ENCODE results near the gene RGS12.

The RGS12 gene

DNA sequence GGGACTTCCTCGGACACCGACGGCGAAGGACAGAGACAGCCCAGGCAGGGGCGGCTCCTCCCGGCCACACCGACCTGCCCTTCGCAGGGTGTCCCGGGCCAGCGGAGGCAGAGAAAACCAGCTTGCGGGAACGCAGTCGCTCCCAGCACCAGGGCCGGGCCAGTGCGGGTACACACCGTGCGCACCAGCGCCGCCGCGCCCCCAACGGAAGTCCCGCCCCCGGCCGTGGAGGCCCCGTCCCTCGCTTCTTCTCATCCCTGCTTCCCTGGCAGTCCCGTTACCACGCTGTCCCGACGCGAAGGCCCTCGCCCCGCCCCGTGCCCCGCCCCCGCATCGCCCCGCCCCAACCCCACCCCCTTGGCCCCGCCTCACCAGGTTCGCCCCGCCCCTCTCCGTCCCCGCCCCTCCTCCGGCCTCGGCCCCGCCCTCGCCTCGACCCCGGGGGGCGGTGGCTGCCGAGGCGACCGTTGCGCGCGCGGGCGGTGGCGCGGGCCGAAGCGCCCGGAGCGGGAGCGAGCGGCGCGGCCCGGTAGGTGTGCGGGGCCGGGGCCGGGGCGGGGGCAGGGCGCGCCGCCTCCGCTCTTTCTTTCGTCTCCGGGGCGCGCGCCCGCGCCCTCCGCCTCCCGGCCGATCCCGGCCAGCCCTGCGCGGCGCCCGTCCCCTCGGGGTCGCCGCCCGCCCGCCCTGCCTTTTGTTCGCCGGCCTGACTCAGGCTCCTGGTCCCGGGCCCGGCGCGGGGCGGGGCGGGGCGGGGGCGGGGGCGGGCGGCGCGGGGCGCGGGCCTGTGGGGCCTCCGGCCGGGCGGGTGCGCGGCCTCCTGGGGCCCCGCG lies at the start of gene RGS12:
RGS12 (plus strand) TSS at position 451 of the 830 bp plus-strand sequence. CDS start 23,150 bp downstream, outside the sequence.
- DNase-seq (ENCODE audit: low spot score), result peak; percentile 99

GRCh38 chr4:3243136-3243780 lies 49.6 kb upstream of the RGS12 start:
- DNase-seq (ENCODE audit: low spot score), result no peak

GRCh38 chr4:3244002-3244401 lies 48.8 kb upstream of the RGS12 start:
- DNase-seq (ENCODE audit: low spot score), result no peak

GRCh38 chr4:3244747-3245146 lies 48.1 kb upstream of the RGS12 start:
- DNase-seq (ENCODE audit: low spot score), result no peak

DNA sequence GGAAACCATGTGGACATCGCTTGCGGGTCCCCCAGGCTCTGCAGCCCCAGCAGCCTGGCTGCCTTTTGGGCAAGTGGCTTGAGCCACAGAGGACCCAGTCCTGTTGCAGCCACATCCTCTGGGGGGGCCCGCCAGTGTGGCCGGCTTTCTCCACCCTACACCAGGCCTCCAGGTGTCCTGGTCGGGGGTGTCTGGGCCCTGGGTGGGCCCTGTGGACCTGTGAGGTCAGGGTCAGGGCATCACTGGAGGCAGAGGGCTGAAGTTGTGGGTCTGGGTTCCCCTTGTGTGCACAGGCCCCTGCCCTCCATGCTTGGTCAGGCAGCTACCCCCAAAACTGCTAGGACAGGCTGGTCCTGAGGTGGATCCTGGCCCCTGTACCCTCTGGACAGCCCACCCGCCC lies 47.1 kb upstream of the RGS12 start:
- no peak for DNase-seq (ENCODE audit: low spot score)

- DNase-seq (ENCODE audit: low spot score), result no peak
Observed at GRCh38 chr4:3246458-3247398, 46.1 kb upstream of the RGS12 start.

- no peak for DNase-seq (ENCODE audit: low spot score)
Observed at GRCh38 chr4:3247399-3248177, 45.2 kb upstream of the RGS12 start.

DNA sequence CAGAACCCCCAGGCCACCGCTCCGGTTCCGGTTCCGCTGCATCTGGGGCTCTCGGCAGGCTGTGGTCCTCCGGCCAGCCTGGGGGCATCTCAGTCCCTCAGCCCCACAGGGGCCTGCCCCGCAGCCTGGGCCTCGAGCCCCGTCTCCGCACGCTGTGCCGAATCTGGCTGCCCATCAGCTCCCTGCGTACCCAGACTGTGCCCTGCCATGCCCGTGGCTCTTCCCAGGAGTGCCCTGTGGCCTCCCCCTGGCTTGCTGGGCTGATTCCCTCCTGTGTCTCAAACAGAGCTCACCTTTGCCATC lies 44.7 kb upstream of the RGS12 start:
- DNase-seq (ENCODE audit: low spot score), result no peak

DNA sequence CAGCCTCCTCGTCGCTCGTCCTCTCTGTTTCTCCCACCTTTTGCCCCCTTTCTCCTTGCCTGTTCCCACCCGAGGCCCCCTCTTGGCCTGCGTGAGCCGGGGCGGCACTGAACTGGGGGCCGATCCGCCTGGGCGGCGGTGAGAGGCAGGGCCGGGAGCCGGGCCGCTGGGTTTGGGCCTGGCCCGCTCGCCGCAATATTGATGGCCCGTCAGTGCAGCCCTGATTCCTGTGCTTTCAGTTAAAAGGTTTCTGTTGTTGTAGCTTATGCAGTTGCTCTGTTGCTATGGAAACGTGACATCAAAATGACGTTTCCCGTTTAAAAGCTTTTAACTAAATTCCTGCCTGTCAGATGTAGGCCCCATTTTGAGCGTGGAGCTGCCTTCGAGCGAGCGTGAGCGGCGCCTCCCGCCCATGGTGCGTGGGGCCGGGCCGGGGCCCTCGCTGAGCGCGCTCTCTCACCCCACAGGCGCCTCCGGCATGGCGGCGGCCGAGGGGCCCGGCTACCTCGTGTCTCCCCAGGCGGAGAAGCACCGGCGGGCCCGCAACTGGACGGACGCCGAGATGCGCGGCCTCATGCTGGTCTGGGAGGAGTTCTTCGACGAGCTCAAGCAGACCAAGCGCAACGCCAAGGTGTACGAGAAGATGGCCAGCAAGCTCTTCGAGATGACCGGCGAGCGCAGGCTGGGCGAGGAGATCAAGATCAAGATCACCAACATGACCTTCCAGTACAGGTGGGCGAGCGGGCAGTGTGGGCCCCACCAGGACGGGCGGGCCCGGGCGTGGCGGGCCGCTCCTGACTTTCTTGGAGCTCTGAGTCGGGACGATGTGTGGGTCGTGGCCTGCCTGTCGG lies 43.8 kb upstream of the RGS12 start, which contains the start of gene MSANTD1:
MSANTD1 (plus strand) TSS at position 349 of the 851 bp plus-strand sequence; CDS start at position 413, 64 bp downstream.
- no peak for DNase-seq (ENCODE audit: low spot score)

DNA sequence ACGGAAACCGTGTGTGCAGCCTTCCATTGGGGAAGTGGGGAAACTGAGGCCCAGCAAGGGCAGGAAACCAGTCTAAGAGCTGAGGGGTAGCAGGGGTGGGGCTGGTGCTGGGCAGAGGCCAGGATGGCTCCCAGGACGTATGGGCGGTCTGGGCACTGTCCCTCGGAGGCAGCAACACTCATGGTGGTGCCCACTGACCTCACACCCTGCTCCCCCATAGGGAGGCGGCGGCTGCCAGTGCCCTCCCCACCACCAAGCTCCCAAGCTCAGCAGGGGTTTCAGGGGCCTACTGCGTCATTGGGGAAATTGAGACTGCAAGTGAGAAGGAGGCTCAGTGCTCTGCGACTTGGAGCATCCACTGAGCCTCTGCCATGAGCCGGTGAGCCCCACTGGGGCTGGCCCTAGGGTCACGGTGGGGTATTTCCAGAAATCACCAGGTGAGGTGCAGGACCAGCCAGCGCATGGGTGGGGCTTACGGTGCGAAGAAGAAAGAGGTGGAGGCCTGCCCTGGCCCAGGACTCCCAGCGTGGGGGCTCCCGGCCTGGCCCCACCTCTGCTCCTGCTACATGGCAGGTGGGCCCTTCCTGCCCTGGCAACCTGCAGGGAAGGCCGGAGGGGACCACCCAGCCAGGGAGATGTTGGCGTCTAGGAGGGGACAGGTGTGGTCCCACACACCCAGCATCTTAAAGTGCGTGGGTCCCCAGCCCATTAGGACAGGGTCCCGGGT lies 42.9 kb upstream of the RGS12 start:
- DNase-seq (ENCODE audit: low spot score), result no peak

DNA sequence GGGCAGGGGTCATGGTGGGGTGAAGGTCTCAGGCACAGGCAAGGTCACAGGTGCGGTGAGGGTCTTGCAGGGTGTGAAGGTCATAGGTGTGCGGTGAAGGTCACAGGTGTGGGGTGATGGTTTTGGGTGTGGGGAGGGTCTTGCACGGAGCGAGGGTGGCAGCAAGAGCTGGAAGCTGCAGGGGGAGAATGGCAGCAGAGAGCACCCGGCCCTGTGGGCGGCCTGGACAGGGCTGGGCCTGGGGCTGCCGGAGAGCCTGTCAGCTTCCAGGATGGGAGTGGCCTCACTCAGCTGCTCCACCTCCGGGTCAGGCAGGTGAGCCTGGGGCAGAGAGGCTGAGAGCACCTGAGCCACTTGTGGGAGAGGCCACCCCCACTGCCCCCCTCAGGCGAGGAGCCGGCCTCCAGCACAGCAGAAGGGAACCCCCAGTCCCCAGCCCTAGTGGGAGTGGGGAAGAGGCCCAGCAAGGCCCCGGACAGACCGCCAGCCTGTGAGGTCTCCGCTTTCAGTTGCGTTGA lies 42.3 kb upstream of the RGS12 start:
- no peak for DNase-seq (ENCODE audit: low spot score)

GRCh38 chr4:3250956-3251690 lies 41.7 kb upstream of the RGS12 start:
- DNase-seq (ENCODE audit: low spot score), result no peak

DNA sequence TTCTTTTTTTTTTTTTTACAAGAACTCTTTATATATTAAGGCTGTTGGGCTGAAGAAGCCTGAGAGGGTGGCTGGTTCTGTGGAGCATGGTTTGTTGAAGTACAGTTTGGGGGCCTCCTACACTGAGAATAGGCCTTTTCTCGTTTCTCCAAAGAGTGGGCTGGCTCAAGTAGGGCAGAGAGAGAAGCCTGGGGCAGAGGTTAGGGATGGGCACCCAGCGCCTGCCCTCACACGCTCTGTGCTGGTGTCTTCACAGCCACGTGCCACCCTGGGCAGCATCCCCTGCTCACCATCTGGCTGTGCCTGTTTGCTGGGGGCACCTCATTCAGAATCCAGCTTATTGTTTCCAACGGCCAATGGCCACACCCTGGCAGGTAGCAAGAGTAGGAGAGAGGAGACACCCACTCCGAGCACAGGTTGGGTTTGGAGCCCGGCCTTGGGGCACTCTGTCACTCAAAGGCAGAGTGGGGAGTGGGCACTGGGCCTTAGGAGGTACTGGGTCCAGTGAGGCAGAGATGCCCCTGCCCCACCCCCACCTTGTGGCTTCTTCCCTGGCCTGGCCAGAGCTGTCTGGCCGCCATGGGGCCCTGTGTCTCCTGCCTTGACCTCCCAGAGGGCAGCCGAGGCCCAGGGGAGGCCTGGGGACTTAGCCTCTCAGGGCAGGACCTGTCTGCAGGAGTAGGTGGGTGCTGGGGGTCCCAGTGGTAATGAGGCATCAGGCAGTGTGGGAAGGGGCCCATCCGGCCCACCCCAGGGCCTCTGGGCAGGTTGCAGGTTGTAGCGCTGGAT lies 40.9 kb upstream of the RGS12 start:
- no peak for DNase-seq (ENCODE audit: low spot score)

GRCh38 chr4:3252480-3252828 lies 40.4 kb upstream of the RGS12 start:
- no peak for DNase-seq (ENCODE audit: low spot score)

DNA sequence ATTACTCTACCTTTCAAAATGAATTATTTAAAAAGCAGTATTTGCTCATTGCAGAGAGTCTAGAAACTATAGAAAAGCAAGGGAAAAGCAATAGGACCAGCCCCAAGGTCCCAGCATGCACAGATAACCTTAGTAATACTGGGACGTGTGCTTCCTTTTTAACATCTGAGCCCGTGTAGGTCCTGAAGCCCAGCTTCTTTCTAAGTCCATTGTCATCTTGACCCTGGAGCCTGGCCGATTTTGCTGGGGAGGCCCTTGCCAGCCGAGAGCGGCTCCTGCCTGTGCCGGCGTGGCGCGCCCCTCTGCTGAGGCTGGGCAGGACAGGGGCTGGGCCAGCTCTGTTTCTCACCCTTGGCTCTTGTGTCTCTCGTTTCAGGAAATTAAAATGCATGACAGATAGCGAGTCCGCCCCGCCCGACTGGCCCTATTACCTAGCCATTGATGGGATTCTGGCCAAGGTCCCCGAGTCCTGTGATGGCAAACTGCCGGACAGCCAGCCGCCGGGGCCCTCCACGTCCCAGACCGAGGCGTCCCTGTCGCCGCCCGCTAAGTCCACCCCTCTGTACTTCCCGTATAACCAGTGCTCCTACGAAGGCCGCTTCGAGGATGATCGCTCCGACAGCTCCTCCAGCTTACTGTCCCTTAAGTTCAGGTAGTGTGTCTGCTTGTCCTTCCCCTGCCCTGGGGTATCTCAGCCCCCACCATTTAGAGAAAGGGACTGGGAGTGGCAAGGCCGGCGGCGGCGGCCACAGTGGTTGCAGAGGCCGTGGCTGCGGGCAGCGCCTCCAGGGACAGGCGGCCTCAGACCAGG lies 39.8 kb upstream of the RGS12 start:
- no peak for DNase-seq (ENCODE audit: low spot score)

DNA sequence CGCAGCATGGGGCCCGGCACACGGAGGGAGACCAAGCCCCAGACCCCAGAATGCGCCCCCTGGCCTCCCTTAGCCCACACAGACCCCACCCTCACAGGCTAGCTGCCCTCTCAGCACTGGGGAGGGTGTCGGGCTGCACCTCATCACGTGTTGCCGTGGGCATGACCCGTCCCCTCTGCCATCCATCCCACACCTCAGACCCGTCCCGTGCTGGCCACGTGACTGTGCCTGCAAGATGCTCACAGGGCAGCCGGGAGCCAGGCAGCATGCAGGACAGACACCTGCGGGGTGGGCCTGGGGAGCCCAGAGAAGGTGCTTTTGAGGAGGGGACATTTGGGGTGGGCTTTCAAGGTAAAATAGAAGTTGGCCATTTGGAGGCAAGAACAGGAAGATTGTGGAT lies 39.0 kb upstream of the RGS12 start:
- no peak for DNase-seq (ENCODE audit: low spot score)

DNA sequence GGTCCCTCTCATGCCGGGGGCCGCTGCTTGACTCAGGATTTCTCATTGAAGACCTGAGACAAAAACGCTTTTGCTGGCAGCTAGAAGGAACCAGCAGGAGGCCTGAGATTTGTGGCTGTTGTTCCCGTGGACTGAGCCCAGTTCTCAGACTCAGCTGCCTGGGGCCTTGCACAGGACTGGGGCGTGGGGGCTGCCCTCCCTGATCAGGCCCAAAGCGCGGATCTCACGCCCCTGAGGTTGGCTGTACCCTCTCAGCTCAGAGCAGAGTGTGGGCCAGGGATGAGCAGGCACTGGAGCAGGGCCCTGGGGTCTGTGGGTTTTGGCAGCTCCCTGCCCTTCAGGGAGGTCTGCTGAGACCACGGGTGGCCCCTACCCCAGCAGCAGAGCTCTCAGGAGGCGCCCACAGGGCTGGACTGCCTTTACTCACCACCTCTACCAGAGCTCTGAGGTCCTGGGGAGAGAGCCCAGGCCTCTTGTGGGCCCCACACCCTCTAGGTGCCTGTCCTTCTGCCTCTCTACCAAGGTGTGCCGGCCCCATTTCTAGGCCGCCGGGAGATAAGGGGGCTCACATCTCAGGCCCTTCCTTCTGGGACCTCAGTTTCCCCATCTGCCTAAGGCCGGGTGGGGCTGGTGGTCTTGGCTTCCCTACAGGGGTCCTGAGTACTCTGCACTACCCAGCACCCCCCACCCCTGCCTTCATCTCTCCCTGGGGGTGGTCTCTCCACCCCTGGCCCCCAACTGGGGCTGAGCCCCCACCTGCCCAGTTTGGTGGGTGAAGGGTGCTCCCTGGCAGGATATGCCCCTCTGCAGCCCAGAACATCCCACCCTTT lies 38.3 kb upstream of the RGS12 start:
- no peak for DNase-seq (ENCODE audit: low spot score)
